Effector memory CD4-positive, alpha-beta T cell (primary cell): ENCODE results near the gene DTL.
"Not testable (repeated sequence)": the region's sequence is repeated elsewhere in the genome, so short reads cannot be mapped to it uniquely, and the experiment has no call there.

Experiments
- DNase-seq, 3 donors: peaks; one replicate each; pipeline ENCODE4 v3.0.0-alpha.2; 2020
- H3K27ac ChIP-seq: 2 replicates; pipeline ENCODE4 v1.7.0; 2013; ENCODE audit warnings: mild to moderate bottlenecking, low read length, moderate library complexity; ENCODE audit not compliant: insufficient read depth, poor library complexity, severe bottlenecking
- H3K27me3 ChIP-seq: replicated peaks from 2 replicates; pipeline ENCODE4 v1.7.0; 2013; ENCODE audit warnings: mild to moderate bottlenecking, low read length; ENCODE audit not compliant: insufficient read depth, control insufficient read depth, poor library complexity, severe bottlenecking
- H3K36me3 ChIP-seq: 2 replicates; pipeline ENCODE4 v1.7.0; 2013; ENCODE audit warnings: mild to moderate bottlenecking, low read length, moderate library complexity; ENCODE audit not compliant: control insufficient read depth, insufficient read depth
- H3K4me1 ChIP-seq: 2 replicates; pipeline ENCODE4 v1.7.0; 2013; ENCODE audit warnings: low read length, mild to moderate bottlenecking; ENCODE audit not compliant: control insufficient read depth, insufficient read depth, poor library complexity, severe bottlenecking
- H3K4me3 ChIP-seq: 2 replicates; pipeline ENCODE4 v1.7.0; 2013; ENCODE audit warnings: low read length, low read depth, mild to moderate bottlenecking; ENCODE audit not compliant: insufficient read depth, poor library complexity, severe bottlenecking
- H3K9me3 ChIP-seq: 2 replicates; pipeline ENCODE4 v1.7.0; 2013; ENCODE audit warnings: mild to moderate bottlenecking, low read length, moderate library complexity; ENCODE audit not compliant: control insufficient read depth

The DTL gene

DNA sequence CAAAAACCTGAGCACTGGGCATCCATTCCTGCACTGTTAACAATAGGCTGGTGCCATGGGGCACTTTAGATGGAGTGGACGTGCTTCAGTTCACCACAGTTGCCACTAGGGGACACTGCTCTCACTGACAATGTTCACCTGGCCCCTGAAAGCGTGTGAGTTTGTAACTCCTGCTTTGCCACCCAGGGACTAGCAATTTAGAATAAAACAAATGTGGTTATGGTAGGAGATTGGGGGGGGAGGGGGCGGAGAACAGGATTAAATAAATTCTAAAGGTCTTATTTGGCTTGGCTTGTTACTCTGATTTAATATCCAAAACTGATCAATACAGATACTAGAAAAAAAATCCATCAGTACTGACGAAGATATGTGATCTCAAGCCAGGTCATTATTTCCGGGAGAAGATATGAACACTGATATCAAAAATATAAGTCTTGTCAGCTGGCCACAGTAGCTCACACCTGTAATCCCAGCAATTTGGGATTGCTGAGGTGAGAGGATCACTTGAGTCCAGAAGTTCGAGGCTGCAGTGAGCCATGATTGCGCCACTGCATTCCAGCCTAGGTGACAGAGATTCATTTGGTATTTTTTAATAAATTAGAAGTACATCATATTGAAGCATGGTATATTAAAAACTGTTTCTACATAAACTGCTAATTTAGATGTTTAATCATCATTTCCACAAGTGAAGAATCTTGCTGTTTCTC lies 23.4 kb upstream of the DTL start:
- Histone ChIP-seq H3K27me3 (no peaks in the 10 kb centered on the region), H3K27ac (no peak overlapping the region), H3K4me1 (no peaks in the 10 kb centered on the region), H3K9me3 (no peaks in the 10 kb centered on the region), H3K4me3 (no peak overlapping the region), H3K36me3 (no peaks in the 10 kb centered on the region)
- peak; percentile 15 to 41 (median 16) for DNase-seq

DNA sequence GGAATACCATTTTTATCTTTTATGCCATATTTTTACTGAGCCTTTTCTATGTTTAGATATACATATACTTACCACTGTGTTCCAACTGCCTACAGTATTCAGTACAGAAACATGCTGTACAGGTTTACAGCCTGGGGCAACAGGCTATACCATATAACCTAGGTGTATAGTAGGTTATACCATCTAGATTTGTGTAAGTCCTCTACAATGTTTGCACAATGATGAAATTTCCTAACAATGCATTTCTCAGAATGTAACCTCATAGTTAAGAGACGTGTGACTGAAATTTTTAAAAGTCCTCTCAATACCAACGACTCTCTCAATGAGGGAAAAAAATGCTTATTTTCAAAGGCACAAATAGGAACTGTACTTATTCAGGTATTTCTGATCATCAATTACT lies 21.9 kb upstream of the DTL start:
- H3K36me3 ChIP-seq, result no peaks in the 10 kb centered on the region
- H3K9me3 ChIP-seq, result no peaks in the 10 kb centered on the region
- H3K27ac ChIP-seq, result no peak overlapping the region
- no peaks in the 10 kb centered on the region for H3K27me3 ChIP-seq
- H3K4me3 ChIP-seq, result no peak overlapping the region
- DNase-seq, result no peak
- no peaks in the 10 kb centered on the region for H3K4me1 ChIP-seq

DNA sequence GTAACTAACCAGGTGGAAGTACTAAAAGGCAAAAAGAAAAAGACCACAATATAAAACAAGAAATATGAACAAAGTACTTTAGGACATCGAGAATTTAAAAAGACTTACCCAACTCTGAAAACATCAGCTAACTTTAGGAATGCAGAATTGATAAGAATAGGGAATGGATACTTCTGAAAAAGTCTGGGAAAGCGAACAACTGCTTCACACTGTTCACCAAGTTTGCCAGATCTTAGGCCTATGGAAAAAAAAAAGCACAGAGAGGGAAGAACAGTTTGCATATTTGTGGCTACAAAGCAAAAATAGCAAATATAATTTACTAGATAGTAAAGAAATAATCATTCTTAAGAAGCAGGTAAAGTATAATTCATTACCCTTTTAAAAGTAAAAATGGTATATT lies 14.6 kb upstream of the DTL start:
- Histone ChIP-seq H3K27me3 (no peaks in the 10 kb centered on the region), H3K4me1 (no peaks in the 10 kb centered on the region), H3K27ac (no peak overlapping the region), H3K4me3 (no peak overlapping the region), H3K36me3 (peaks cover 6% of the 10 kb centered on the region), H3K9me3 (no peaks in the 10 kb centered on the region)
- no peak for DNase-seq

DNA sequence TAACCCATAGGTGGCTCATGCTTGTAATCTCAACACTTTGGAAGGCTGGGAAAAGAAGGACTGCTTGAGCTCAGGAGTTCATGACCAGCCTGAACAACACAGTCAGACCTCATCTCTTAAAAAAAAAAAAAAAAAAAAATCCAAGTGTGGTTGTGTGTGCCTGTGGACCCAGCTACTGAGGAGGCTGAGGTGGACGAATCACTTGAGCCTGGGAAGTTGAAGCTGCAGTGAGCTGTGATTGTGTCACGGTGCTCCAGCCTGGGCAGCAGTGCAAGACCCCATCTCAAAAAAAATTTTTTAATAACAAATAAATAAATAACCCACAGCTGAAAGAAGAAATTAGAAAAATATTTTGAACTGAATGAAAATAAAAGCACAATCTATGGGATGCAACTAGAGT lies 14.0 kb upstream of the DTL start:
- H3K27ac ChIP-seq, result no peak overlapping the region
- H3K27me3 ChIP-seq, result no peaks in the 10 kb centered on the region
- DNase-seq, result no peak
- H3K4me1 ChIP-seq, result no peaks in the 10 kb centered on the region
- H3K4me3 ChIP-seq, result no peak overlapping the region
- no peaks in the 10 kb centered on the region for H3K9me3 ChIP-seq
- H3K36me3 ChIP-seq, result peaks cover 6% of the 10 kb centered on the region

DNA sequence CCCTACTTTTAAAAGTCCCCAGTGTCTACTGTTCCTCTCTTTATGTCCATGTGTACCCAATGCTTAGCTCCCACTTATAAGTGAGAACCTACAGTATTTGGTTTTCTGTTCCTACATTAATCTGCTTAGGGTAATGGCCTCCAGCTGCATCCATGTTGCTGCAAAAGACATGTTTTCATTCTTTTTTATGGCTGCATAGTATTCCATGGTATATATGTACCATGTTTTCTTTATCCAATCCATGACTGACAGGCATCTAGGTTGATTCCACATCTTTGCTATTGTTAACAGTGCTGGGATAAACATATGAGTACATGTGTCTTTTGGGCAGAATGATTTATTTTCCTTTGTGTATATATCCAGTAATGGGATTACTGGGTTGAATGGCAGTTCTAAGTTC lies 12.6 kb upstream of the DTL start:
- H3K27me3 ChIP-seq, result not testable (repeated sequence)

DNA sequence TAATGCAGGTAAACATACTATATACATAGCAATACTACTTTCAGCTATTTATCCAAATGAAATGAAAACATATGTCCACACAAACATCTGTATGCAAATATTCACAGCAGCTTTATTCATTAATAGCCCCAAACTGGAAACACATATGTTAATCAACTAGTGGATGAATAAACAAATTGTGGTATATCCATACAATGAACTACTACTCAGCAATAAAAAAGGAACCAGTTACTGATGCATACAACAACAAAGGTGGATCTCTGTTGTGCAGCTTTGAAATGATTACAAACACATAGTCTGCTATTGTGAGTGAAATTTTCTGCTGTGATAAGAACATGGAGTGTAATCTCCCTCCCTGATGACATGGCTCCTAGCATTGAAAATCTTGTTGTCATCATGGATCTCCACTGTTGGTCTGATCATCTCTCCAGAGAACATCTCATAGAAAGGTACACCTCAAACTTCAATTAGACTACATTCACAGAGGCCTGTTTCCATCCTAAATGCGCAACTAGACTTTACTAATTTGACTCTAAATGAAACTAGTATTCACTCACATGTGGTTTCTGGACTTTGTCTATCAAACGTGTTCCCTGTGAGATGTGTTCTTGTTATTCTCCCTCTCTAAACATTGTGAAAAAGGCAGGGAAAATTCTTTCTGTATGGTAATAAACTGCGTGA lies 10.9 kb upstream of the DTL start:
- Histone ChIP-seq H3K36me3 (peaks cover 6% of the 10 kb centered on the region), H3K27ac (no peak overlapping the region), H3K27me3 (no peaks in the 10 kb centered on the region), H3K4me3 (no peak overlapping the region), H3K9me3 (no peaks in the 10 kb centered on the region), H3K4me1 (no peaks in the 10 kb centered on the region)
- DNase-seq, result no peak

More for the DNA sequence above, 12.6 kb upstream of the DTL start:
- H3K36me3 ChIP-seq, DNase-seq, H3K9me3 ChIP-seq, H3K4me1 ChIP-seq, H3K27ac ChIP-seq, H3K4me3 ChIP-seq: not testable (repeated sequence)

DNA sequence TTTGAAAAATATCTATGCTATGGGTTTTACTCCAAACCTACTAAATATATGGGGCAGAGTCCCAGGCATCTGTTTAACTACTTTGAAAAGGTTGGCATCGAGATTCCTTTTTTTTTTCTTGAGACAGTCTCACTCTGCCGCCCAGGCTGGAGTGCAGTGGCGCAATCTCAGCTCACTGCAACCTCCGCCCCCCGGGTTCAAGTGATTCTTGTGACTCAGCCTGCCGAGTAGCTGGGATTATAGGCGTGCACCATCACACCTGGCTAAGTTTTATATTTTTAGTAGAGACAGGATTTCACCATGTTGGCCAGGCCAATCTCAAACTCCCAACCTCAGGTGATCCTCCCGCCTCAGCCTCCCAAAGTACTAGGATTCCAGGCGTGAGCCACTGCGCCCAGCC lies 7.8 kb upstream of the DTL start:
- H3K4me3 ChIP-seq, H3K27ac ChIP-seq, DNase-seq, H3K36me3 ChIP-seq, H3K27me3 ChIP-seq, H3K9me3 ChIP-seq, H3K4me1 ChIP-seq: not testable (repeated sequence)

DNA sequence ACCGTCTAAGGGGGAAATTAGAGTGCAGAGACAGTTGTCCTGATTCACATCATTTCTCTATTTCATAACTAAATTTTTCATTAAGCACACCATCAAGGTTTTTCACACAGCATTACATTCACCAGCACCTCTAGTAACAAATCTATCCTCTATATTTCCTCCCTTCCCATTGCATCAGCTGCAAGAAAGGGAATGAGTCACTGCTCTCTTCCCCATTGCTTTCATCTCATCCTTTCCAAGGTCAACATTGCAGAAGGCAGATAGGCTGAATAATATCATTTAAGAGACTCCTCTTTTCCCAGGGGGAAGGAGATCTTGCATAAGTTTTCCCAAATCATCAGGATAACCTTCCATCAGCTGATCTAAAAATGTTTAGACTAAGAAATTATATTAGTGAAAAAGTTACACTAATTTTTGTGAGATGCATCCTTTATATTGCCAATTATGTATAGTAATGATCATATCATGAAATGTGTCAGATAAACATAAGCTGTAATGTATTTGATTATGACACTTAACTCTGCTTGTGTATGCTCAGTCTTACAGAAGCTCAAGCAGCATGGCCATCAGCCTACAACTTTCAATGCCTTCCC lies 4.5 kb upstream of the DTL start:
- DNase-seq, result no peak
- peaks cover 3% of the 10 kb centered on the region for H3K4me1 ChIP-seq
- no peaks in the 10 kb centered on the region for H3K27me3 ChIP-seq
- no peak overlapping the region for H3K4me3 ChIP-seq
- no peaks in the 10 kb centered on the region for H3K9me3 ChIP-seq
- no peaks in the 10 kb centered on the region for H3K36me3 ChIP-seq
- H3K27ac ChIP-seq, result no peak overlapping the region

DNA sequence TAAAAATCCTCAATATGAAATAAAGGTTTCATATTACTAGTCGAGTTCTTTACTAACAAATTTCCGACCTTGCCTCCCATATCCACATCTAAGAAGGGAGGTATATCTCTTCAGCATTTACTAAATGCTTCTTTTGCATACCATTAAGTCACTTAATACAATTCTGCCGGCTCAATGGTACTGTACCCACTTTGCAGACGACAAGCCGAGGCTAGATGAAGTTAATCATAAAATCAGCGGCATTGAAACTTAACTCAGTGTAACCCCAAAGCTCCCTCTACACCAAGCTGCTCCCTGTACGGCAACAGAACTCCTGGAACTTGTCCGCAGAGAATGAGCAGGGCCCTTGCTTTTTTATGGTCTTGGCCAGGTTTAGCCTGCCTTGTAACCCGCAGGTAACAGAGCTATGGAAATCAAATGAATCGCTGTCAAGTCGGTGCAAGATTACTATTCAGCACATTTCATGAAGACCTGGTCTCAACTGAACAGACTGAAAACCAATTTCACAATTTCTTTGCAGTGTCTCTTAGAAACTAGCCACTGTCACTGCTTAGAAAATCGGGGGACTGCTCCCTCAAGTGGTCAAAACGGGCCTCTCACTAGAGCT lies 929 bp upstream of the DTL start:
- Histone ChIP-seq H3K4me3 (peak overlapping the region; percentile 64), H3K4me1 (peaks cover 10% of the 10 kb centered on the region), H3K9me3 (no peaks in the 10 kb centered on the region), H3K36me3 (no peaks in the 10 kb centered on the region), H3K27ac (peak overlapping the region; percentile 66), H3K27me3 (no peaks in the 10 kb centered on the region)
- no peak for DNase-seq
